ENCODE results near the gene TADA2B. TPM values are rescaled to one million over a fixed set of nuclear protein-coding genes. Genes with fewer than 3 reads are reported as not detected.

TADA2B gene
- total and polyA plus RNA-seq, 2 of the 4 experiments (the other 2 are of a cell fraction): 6.1 to 8.6 TPM

DNA sequence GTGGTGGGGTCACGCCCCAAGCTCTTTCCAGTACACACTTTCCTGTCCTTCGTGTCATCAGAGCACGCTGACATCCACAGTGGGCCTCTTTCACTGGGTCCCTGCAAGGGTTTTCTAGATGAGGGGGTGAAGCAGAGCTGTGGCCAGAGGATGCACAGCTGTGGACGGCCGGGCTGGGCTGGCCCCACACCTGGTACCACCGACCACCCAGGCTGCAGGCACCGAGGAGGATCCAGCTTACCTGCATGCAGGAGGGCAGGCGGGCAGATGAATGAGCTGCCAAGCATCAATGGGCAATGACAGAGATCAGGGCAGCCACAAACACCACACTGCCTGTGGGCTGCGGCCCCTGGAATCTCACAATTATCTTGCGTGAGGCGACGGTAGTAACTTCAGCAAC, 34.2 kb downstream of the TADA2B start:
- H3K56ac ChIP-seq (ENCODE audit: extremely low read depth, insufficient read depth, low read length): no peak overlapping the region
- H2BK15ac ChIP-seq (ENCODE audit: low read depth, low read length): no peak overlapping the region
- H3K9ac ChIP-seq (ENCODE audit: low read depth, low read length): no peak overlapping the region
- H2AK5ac ChIP-seq (ENCODE audit: low read depth, low read length): no peak overlapping the region
- H3K4me1 ChIP-seq (ENCODE audit: control insufficient read depth, insufficient read depth, low read length): 0 out of 2 replicates have a peak, but pooled peaks cover 2% of the 10 kb centered on the region
- no peak overlapping the region for H3K18ac ChIP-seq (ENCODE audit: low read depth, low read length)
- H2BK120ac ChIP-seq (ENCODE audit: low read depth, low read length): no peak overlapping the region
- TF ChIP-seq NFE2L2 (IDR thresholded peaks at IDR 0.05; ENCODE audit: low read depth, low read length) (no peak), MXI1 (IDR thresholded peaks at IDR 0.05; ENCODE audit: borderline replicate concordance, low read depth, low read length) (no peak), POLR2A (IDR thresholded peaks at IDR 0.05; ENCODE audit: low read depth, low read length) (no peak), CHD1 (IDR thresholded peaks at IDR 0.05; ENCODE audit: low read depth, low read length) (no peak), RAD21 (IDR thresholded peaks at IDR 0.05; ENCODE audit: low read length) (no peak), BHLHE40 (IDR thresholded peaks at IDR 0.05; ENCODE audit: low read depth, low read length) (no peak), CEBPB (IDR thresholded peaks at IDR 0.05; ENCODE audit: low read depth, low read length) (no peak), FOS (IDR thresholded peaks at IDR 0.05; ENCODE audit: low read depth, low read length) (no peak), RCOR1 (IDR thresholded peaks at IDR 0.05; ENCODE audit: insufficient replicate concordance, low read length) (no peak), MAFK (IDR thresholded peaks at IDR 0.05; ENCODE audit: low read depth, low read length) (no peak), SMC3 (IDR thresholded peaks at IDR 0.05; ENCODE audit: low read depth, low read length) (no peak), MAZ (IDR thresholded peaks at IDR 0.05; ENCODE audit: borderline replicate concordance, low read depth, low read length) (no peak), RFX5 (IDR thresholded peaks at IDR 0.05; ENCODE audit: low read depth, low read length) (no peak)
- TF ChIP-seq, protein P1, sequence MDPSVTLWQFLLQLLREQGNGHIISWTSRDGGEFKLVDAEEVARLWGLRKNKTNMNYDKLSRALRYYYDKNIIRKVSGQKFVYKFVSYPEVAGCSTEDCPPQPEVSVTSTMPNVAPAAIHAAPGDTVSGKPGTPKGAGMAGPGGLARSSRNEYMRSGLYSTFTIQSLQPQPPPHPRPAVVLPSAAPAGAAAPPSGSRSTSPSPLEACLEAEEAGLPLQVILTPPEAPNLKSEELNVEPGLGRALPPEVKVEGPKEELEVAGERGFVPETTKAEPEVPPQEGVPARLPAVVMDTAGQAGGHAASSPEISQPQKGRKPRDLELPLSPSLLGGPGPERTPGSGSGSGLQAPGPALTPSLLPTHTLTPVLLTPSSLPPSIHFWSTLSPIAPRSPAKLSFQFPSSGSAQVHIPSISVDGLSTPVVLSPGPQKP (IDR thresholded peaks at IDR 0.05; ENCODE audit: borderline replicate concordance, low read depth, low read length): no peak
- TF ChIP-seq, protein P2, sequence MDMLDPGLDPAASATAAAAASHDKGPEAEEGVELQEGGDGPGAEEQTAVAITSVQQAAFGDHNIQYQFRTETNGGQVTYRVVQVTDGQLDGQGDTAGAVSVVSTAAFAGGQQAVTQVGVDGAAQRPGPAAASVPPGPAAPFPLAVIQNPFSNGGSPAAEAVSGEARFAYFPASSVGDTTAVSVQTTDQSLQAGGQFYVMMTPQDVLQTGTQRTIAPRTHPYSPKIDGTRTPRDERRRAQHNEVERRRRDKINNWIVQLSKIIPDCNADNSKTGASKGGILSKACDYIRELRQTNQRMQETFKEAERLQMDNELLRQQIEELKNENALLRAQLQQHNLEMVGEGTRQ (IDR thresholded peaks at IDR 0.05; ENCODE audit: low read depth, low read length): no peak
- TF ChIP-seq, protein P3, sequence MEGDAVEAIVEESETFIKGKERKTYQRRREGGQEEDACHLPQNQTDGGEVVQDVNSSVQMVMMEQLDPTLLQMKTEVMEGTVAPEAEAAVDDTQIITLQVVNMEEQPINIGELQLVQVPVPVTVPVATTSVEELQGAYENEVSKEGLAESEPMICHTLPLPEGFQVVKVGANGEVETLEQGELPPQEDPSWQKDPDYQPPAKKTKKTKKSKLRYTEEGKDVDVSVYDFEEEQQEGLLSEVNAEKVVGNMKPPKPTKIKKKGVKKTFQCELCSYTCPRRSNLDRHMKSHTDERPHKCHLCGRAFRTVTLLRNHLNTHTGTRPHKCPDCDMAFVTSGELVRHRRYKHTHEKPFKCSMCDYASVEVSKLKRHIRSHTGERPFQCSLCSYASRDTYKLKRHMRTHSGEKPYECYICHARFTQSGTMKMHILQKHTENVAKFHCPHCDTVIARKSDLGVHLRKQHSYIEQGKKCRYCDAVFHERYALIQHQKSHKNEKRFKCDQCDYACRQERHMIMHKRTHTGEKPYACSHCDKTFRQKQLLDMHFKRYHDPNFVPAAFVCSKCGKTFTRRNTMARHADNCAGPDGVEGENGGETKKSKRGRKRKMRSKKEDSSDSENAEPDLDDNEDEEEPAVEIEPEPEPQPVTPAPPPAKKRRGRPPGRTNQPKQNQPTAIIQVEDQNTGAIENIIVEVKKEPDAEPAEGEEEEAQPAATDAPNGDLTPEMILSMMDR (conservative IDR thresholded peaks at IDR 0.05; ENCODE audit: low read depth, low read length): no peak
- ATAC-seq (ENCODE audit: low read depth) (no peak), DNase-seq (no peak)
- H2BK5ac ChIP-seq (ENCODE audit: low read depth, low read length, poor library complexity, severe bottlenecking): no peak overlapping the region
- H2BK20ac ChIP-seq (ENCODE audit: low read depth, low read length): no peak overlapping the region
- no peaks in the 10 kb centered on the region for H4K20me1 ChIP-seq (ENCODE audit: insufficient read depth, low read length)
- H3K23ac ChIP-seq (ENCODE audit: low read depth, low read length): no peak overlapping the region
- H3K36me3 ChIP-seq (ENCODE audit: control insufficient read depth, insufficient read depth, low read length): no peaks in the 10 kb centered on the region
- no peaks in the 10 kb centered on the region for H3K9me1 ChIP-seq (ENCODE audit: insufficient read depth, low read length)
- ChIA-PET CTCF (no interaction called here), POLR2A (ENCODE audit: unreplicated experiment) (no interaction called here)
- H4K91ac ChIP-seq (ENCODE audit: insufficient read depth, low read depth, low read length): no peak overlapping the region
- H2AFZ ChIP-seq (replicated peaks; ENCODE audit: low read length, poor library complexity): no peak overlapping the region
- no peak overlapping the region for H3K14ac ChIP-seq (replicated peaks; ENCODE audit: low read depth, low read length)
- no peaks in the 10 kb centered on the region for H3K79me1 ChIP-seq (ENCODE audit: low read depth in 1 of 2, low read length in 2 of 2)
- no peak overlapping the region for H3K27ac ChIP-seq (ENCODE audit: insufficient read depth, low read length)
- 77% methylated on average over 5 of the region's 12 CpGs; no CpG with 5 or more reads in 1 of the 2 experiments for whole genome bisulfite sequencing, 2 experiments (ENCODE audit: extremely low coverage in 2 of 2, insufficient read length in 1 of 2)
- peaks cover 14% of the 10 kb centered on the region for H3K27me3 ChIP-seq (ENCODE audit: control insufficient read depth, insufficient read depth, low read length)
- no peak overlapping the region for H3K4me3 ChIP-seq (ENCODE audit: insufficient read depth, low read depth, low read length)
- H4K5ac ChIP-seq (ENCODE audit: low read depth, low read length): no peak overlapping the region
- no peak overlapping the region for H2AK9ac ChIP-seq (replicated peaks; ENCODE audit: low read depth, low read length, poor library complexity)
- BruUV-seq (replicated peaks): no TSS peak
- intact Hi-C loops (cut with micrococcal nuclease) (no loop called here), in situ Hi-C loops (cut with MboI; ENCODE audit: low sequenced_read_pairs) (no loop called here), dilution Hi-C loops (cut with HindIII; ENCODE audit: low sequenced_read_pairs, unreplicated experiment) (no loop called here)
- no peak overlapping the region for H4K8ac ChIP-seq (ENCODE audit: low read depth in 2 of 2, low read length in 2 of 2)
- no peaks in the 10 kb centered on the region for H3K9me3 ChIP-seq (ENCODE audit: control insufficient read depth, insufficient read depth, low read length)
- no peak overlapping the region for H3K4ac ChIP-seq (ENCODE audit: low read depth, low read length)
- H3K4me2 ChIP-seq (ENCODE audit: low read depth, low read length): no peak overlapping the region

All from IMR-90 (cell line).